NCI-H2171 (cell line): ENCODE measurements around the gene ITIH5.

Experiments used
- DNase-seq: peaks from one replicate; lab custom pipeline; 2025; lab: John Stamatoyannopoulos, UW

ITIH5 gene

DNA sequence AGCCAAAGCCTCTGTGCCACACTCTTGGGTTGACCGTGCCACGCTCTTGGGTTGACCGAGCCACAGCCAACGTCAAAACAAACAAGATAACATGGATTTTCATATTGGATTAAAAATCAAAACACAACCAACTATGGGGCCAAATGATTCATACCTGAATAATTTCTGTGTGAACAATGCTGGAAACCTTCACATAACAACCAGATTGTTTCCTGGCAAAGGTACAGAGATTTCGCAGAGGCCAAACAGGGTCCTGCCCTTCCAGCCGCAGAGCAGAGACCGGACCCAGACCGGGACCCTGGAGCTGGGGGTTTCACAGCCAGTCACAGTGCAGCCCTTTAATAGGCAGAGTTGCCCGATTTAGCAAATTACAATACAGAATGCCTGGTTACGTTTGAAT lies 40.5 kb downstream of the ITIH5 start:
- no peak for DNase-seq

DNA sequence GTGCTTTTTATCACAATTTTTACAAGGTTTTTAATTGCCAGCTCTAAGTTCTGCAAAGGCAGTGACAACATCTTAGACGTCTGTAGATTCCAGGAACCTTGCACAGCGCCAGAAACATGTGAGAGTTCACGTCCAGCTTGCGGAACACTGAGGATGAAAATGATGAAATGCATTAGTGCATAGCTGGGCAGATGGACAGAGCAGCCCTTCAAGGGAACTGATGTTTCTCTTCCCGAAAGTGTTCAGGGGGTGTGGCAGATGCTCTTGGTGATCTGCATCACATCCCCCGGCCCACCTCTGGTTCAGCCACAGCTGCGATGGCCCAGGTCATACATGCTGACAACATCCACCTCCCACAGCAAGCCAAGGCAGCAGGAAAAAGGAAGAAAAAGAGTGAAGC lies 40.9 kb downstream of the ITIH5 start:
- no peak for DNase-seq

- DNase-seq = no peak
Observed at GRCh38 chr10:7625009-7625408, 41.8 kb downstream of the ITIH5 start.

GRCh38 chr10:7622969-7623368 lies 43.8 kb downstream of the ITIH5 start:
- no peak for DNase-seq

- DNase-seq = no peak
Observed at GRCh38 chr10:7618461-7618860, 48.3 kb downstream of the ITIH5 start.

- no peak for DNase-seq
Observed at GRCh38 chr10:7611909-7612308, 54.9 kb downstream of the ITIH5 start.

DNA sequence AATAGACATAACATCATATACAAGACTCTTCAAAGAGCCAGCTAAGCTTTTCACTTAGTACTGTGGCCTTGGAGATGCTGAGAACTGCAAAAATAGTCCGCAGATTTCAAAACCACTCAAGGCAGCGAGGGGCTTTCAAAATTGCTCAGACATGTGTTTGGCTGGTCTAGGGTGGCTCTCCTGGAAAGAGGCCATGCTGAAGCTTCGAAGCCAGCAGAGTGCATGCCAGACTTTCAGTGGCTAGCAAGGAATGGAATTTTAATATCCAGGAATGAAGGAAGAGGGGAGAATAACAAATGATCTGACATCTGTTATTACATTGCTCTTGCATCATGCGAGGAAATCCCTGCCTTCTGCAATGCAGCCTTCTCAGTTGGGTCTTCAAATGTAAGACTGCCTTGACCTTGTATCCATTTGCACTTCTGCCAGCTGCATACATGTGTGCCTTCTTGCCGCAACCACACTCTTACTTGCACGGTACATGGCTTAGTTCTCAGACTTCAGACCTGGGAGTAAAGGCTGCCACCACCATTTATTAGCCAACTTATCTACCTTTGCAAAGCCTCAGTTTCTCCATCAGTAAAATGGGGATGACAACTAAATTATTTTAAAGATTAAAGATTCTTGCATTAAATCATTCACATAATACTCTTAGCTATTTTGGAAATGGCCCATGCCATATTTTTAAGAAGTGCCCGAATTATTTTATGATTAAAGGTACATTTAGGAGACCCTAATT lies 55.9 kb downstream of the ITIH5 start:
- no peak for DNase-seq

DNA sequence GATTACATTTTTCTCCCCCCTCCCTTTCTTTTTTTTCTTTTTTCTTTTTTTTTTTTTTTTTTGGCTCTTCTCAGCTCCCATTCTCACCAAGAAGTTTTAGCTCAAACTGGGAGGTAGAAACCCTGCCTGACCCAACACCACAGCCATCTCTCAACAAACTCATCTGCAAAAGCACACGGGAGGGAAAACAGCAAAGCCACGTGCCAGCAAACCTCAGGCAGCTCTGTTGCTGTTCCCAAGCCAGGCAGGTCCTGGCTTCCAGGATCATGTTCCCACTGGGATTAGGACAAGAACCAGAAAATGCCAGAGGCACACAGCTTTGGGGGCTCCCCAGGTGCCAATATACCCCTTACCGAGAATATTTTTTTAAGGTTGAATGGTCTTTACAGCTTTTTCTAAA lies 56.7 kb downstream of the ITIH5 start:
- no peak for DNase-seq

- DNase-seq = no peak
Observed at GRCh38 chr10:7609556-7609955, 57.2 kb downstream of the ITIH5 start.

- DNase-seq = no peak
Observed at GRCh38 chr10:7608001-7608400, 58.8 kb downstream of the ITIH5 start.

GRCh38 chr10:7606951-7607404 lies 59.8 kb downstream of the ITIH5 start:
- DNase-seq = no peak

DNA sequence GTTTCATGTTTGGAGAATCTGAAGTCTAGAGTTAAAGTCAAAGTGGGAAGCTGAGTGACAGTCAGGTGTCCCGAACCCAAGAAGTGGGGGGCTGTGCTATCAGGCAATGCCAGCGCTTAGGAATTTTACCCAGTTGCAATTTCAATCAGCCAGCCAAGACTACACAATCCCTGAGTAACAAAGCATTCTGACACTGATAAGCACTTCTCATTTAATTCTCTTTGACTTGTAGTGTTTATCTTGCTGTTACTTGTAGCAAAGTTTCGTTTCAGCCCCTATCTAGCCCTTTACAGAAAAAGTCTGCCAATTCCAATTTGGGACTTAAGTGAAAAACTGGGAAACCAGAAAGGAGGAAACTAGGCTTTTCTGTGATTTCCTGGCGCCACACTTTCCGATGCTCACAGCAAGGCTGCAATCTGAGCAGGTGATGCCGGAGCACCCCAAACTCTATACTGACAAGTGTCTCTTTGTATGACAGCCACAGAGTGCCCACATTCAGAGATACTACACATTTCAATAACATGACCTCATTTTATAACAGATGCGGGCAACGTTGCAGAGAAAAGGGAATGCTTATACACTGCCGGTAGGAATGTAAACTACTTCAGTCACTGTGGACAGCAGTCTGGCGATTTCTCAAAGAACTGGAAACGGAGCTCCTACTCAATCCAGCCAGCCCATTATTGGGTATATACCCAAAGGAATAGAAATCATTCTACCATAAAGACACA lies 61.0 kb downstream of the ITIH5 start:
- DNase-seq = no peak

DNA sequence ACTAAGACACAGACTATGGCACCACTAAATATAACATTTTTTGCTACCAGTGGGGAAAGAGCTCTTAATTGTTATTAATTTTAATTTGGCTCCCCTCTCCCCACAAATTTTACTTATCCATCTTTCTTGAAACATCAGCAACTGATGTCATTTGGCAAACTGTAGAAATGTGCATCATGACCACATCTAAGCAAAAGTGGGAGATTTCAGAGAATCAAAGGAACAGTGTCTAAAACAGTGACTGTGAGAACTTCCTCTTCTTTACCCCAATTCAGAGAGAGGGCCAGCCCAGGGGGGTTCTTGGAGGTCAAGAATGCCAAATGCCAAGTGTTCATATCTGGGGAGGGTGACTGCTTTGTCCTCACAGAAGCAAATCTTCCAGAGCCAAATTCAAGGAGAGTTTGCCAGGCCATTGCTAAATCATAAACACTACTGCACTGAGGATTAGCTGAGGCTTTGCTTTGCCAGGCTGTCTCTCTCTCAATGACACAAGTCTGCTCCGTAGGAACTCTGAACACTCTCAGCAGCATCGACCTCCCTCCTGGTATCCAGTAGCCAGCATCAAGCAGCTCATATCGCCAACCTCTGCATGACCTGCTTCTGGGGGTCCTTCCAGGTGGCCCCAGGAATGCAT lies 65.6 kb downstream of the ITIH5 start:
- no peak for DNase-seq

GRCh38 chr10:7598771-7599170 lies 68.0 kb downstream of the ITIH5 start:
- no peak for DNase-seq

DNA sequence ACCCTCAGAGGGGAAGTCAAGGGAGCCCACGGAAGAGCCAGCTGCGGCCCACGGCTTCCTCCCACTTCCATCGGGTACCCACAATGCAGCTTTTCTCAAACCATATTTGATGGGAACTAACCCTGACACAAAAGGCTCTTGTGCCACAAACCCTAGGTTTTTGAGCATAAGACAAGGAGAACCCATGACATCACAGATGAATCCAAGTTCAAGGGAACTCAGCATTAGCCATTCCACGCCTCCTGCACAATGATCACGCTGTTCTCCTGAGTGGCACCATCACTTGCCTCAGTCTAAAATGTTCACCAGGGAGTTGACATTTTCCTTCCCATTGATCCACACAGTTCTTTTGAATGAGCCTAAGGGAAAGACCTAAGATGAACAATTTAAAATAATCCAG lies 70.4 kb downstream of the ITIH5 start:
- no peak for DNase-seq

DNA sequence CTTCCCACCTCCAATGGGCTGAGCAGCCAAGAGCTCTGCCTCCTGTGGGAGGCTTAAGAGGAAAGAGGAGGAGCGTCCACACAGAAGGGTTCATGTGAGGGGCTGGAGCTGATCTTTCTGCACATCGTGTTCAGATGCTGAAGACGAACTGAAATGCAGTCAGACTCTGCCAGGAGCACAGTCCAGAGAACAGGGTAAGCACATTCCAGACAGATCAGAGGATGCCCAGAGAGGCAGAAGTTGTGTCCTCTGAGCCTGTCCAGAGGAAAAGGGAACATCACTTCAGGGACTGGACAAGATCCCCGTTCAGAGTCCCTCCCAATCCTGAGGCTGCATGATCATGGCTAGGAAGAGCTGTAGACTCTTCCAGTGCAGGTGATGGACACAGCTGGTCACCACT lies 72.9 kb downstream of the ITIH5 start:
- DNase-seq = no peak

DNA sequence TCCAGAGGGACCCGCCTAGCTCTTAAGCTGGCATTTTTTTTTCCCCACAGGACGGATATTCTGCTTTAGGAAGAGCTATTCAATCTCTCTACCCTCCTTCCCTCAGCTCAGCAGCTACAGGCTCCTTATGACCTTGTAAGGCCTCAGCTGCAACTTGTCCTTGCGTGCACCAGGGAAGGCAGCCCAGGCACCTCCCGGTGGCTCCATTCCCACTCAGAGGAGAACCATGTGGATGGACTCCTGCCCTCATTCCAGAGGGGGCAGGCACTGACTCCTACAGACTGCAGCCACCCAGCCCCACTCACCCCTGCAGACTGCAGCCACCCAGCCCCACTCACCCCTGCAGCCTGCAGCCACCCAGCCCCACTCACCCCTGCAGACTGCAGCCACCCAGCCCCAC lies 73.7 kb downstream of the ITIH5 start:
- DNase-seq = no peak

- DNase-seq = no peak
Observed at GRCh38 chr10:7592627-7593026, 74.1 kb downstream of the ITIH5 start.

DNA sequence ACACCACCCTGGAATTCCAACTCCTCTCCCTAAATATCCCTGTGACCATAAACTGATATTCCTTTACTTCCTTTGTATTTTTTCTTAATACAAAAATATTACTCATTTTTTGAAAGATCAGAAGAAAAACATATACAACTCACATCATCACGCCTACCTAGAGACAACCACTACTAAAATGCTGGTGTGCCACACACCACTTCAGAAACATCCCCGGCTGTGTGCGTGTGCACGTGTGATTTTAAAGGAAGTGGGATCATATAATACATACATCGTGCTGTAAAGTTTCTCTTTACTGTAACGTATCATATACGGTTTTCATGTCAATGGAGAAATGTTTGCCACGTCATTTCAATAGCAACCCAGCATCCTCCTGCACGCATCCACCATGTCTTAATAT lies 76.5 kb downstream of the ITIH5 start:
- no peak for DNase-seq

DNA sequence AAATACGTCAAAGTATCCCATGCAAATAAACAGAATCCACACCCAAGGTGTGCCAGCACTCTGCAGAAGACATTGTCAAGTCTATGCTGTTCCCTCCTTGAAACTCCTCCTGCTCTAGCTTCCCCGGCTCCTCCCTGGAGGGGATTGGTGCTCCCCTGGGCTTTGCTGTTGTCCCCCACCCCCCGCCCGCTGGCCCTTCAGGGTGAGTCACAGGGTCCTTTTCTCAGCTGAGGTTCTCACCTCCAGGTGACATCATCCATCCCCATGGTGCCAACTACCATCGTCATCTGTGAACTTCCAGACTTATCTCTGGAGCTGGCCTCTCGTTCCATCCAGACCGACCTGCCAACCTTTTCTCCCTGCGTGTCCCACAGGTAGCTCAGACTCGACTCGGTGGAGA lies 77.0 kb downstream of the ITIH5 start:
- no peak for DNase-seq

DNA sequence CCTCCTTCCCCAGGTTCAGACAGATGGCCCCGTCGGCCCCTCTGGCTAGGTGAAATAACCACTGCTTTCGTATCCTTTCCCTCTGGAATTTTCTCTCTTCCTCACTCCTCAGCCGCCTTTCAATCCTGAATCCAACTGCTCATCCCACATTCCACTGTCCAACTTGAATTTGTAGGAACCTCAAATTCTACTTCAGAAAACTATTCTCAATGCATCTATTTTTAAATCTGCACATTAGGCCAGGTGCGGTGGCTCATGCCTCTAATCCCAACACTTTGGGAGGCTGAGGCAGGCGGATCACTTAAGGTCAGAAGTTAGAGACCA lies 78.9 kb downstream of the ITIH5 start:
- no peak for DNase-seq

GRCh38 chr10:7587168-7587864 lies 79.5 kb downstream of the ITIH5 start:
- DNase-seq = no peak

- DNase-seq = no peak
Observed at GRCh38 chr10:7585228-7585627, 81.5 kb downstream of the ITIH5 start.
